HG02623 (cell line): Measurements from ENCODE around the gene ELP5.

Source experiments
- ATAC-seq: cut with Tn5 transposase; IDR thresholded peaks from one replicate; pipeline ENCODE4 v1.9.1; 2021; ENCODE audit warnings: moderate library complexity; ENCODE audit not compliant: unreplicated experiment

The ELP5 gene

DNA sequence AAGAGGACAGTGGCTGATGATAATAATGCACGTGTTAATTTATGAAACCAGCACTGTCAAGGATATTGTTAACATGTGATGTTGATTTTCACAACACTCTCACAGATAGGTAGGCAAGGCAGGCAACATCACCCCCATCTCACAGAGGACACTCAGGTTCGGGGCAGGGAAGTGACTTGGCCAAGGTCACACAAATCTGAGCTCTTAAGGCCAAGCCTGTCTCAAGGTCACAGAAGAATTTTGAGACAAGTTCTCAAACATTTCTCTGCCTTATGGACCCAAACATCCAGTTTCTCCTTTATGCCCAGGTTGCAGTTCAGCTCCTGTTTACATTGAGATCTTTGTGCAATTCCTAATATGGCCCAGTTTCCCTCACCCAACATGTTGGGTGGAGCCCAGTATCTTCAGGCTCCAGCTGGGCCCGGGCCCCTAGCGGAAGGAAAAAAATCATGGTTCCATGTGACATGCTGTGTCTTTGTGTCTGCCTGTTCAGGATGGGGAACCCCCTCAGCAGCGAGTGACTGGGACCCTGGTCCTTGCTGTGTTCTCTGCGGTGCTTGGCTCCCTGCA lies 30.8 kb downstream of the ELP5 start:
- no peak for ATAC-seq

DNA sequence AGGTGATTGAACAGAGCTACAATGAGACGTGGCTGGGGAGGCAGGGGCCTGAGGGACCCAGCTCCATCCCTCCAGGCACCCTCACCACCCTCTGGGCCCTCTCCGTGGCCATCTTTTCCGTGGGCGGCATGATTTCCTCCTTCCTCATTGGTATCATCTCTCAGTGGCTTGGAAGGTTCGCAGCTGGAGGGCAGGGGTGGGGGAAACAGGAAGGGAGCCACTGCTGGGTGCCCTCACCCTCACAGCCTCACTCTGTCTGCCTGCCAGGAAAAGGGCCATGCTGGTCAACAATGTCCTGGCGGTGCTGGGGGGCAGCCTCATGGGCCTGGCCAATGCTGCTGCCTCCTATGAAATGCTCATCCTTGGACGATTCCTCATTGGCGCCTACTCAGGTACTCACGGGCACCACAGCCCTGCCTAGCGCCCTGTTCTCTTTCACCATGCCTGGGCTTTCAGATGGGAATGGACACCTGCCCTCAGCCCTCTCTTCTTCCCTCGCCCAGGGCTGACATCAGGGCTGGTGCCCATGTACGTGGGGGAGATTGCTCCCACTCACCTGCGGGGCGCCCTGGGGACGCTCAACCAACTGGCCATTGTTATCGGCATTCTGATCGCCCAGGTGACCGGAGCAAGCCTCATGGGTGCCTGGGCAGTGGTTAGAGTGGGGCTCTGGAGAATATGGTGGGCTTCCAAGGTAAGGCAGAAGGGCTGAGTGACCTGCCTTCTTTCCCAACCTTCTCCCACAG lies 31.6 kb downstream of the ELP5 start:
- ATAC-seq, result no peak

DNA sequence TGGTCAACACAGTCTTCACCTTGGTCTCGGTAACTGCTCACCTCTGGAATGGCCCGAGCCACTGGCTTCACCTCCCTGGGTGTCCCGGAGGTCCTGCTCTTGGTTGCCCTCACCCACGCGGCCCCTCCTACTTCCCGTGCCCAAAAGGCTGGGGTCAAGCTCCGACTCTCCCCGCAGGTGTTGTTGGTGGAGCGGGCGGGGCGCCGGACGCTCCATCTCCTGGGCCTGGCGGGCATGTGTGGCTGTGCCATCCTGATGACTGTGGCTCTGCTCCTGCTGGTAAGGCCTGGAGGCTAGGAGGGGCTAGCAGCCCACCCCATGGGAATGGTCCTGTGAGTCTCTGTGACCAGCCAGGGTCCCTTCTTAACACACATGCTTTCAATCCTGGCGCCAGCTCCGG lies 32.9 kb downstream of the ELP5 start:
- no peak for ATAC-seq

DNA sequence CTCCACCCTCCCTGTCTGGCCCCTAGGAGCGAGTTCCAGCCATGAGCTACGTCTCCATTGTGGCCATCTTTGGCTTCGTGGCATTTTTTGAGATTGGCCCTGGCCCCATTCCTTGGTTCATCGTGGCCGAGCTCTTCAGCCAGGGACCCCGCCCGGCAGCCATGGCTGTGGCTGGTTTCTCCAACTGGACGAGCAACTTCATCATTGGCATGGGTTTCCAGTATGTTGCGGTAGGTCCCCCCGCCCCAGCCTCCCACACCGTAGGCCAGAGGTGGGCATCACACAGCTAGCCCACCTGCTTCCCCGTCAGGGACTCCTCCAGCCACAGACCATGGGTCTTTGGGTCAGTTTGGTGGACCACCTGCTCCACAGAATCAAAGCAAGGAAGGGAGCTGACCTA lies 33.7 kb downstream of the ELP5 start:
- ATAC-seq, result no peak

DNA sequence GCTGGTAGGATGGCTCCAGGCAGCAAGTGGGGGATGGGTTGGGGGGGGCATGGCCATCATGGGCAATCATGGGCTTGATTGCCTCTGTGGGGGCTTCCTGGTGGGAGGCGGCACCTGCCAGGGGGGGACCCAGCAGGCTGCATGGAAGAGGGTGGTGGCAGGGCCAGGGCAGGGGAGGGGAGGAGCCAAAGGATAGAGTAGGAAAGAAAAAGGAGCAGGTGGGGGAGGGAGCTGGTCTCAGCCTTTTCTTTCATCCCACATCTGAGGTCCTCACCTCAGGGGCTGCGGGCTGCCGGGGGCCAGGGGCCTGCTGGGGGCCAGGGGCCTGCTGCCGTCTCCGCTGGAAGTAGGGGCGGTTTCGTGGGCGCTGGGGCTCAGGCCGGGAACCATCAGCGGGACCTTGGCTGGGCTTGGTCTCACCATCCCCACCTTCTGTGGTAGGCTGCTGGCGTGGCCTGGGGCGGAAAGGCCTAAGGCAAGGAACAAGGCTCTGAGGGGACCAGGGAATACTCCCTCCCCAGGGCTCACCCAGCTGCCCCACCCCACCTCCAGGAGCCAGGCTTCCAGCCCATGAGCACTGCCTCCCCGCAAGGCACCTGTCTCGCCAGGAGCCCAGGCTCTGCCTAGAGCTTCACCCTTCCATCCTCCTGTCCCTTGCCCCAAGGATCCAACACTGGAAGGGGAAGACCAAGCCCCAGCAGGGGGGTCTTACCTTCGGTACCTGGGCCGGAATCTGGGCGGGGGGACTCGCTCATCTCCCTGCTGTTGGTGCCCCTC lies 37.4 kb downstream of the ELP5 start:
- ATAC-seq, result no peak

DNA sequence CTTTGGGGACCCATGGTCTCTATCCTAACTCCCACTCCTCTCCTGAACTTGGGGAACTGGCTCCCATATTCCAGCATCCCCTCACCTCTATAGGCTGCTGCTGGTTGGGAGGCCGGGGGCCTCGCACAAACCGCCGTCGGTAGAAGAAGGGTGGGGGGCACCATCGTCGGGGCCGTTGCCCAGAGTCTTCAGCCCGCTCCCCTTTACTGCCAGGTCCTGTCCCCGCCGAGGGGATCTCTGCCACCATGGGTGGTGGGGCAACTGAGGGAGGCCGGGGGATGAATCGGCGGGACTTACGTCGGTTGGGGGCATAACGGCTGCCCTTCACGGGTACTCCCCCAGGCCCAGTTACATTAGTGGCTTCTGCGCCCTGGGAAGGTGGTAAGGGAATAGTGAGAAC lies 38.2 kb downstream of the ELP5 start:
- ATAC-seq, result no peak

DNA sequence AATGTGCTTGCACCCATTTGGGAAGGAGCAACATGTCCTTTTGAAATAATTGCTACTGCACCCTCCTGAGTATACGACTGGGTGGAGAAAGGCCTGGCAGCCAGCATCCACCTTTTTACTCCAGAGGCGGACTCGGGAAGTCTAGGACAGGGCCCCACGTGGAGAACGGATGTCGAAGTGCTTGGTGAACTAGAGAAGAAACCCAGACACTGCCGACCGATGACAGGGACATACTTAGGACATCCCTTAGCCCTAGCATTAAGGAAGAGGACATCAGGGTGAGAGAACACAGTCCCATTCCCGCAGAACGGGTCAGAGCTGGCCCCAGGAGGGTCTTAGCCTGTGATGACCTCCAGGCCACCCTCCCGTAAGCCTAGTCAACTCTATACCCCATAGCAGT lies 38.7 kb downstream of the ELP5 start:
- no peak for ATAC-seq

DNA sequence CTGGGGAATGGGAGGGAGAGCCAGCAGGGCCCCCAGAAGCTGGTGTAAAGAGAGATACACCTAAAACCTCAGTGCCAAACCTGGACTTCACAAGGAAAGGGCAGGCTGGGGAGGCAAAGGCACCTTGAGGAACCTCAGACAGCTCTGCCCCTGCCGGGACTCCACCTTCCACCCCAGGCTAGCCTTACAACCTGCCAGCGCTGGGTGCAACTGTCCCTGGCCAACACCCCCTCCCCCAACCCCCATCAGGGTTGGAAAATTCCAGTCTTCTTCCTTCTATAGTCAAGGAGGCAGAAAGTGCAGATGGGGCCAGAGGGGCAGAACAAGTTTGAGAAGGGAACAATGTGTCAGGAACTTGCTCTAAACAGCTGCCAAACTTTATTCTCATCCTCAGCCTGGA lies 40.2 kb downstream of the ELP5 start:
- no peak for ATAC-seq

DNA sequence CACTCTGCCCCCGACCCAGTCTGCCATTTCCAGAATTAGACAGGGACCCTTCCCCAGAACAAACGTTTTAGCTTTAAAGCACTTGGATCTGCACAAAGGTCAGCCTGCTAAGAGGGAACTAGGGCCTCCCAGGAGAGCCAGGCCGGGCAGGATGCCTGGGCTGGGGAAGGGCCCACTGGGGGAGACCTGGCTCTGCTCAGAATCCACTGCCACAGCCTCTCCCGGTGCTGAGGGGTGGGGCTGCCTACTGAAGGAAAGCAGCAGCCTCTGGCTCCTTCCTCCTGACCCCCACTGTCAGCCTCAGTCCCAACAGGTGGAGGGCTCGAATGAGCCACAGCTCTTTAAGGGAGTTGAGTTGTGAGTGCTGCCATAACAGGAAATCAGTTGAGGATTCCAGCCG lies 40.7 kb downstream of the ELP5 start:
- ATAC-seq, result no peak

DNA sequence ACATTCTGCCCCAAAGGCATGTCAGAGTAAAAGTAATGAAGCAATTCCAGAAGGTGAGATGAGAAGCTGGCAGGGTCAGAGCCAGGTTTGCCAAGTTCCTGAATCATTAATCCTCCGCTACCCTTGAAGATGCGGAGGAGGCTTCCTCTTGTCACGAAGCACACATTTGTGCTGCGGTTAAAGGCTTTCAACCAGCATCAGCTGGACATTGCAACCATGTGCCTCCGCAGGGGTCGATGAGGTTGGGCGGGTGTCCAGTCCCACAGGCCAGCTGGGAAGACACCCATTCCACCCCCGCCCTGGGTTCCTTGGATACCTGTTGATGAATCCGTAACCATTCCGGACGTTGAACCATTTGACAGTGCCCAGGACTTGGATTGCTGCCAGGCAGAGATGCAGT lies 41.1 kb downstream of the ELP5 start:
- no peak for ATAC-seq

DNA sequence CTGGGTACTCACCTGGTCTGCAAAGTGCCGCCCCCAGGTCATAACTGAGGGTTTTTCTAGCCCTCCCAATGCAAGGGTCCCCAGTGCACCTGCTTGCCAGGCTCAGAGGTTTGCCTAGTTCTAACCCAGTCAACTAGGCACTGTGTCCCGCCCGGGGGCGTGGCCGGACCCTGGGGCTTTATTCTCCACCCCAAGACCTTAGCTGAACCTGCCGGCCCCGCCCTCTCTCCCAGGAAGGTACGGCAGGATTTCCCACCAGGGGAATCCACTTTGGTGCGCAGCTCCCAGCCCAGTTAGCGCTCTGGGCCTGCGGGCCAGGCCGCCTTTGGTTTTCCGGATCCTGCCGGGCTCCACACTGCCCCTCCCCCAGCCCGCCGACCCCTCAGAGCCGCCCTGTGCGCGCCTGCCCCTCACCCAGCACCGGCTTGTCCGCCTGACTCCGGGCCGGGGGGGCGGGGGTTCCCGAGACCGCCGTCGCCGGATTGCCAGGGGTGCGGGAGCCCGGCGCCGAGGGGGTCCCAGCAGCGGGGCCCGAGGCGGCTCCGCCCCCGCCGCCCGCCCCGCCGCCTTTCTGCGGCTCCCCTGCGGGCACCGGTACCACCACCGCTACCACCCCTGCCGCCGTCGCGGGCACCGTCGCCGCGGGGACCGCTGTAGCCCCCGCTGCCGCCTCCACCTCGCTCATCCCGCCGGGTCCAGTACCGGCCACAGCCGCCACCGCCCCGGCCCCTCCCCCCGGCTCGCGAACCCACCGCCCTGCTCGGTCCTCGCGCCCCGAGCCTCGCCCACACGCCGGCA lies 42.0 kb downstream of the ELP5 start:
- ATAC-seq, result no peak

DNA sequence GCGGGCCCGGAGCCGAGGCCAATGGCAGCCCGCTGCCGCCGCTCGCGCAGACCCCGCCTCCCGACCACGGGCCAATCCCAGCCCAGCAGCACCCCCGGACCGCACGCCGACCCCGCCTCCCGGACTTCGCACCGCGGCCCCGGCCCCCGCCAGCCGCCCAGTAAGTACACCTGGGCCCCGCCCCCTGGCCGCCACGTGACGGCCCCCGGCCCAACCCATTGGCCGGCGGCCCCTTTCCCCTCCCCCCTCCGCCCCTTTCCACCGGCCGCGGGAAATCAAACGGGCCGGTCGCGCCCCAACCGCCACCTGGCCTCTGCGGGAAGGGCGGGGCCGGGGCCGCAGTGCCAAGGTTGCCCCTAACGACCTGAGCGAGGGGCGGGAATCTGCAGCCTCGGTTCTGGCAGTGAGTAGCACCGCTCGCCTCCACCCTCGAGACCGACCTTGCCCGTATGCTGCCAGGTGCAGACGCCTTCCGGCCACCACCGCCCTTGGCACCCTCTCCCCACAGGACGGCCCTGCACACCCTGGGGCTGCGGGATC lies 42.7 kb downstream of the ELP5 start, which contains the start of gene YBX2:
Gene YBX2 (minus strand): TSS at position 26 of the 540 bp plus-strand sequence. CDS start 139 bp downstream, outside the sequence.
- ATAC-seq, result no peak

DNA sequence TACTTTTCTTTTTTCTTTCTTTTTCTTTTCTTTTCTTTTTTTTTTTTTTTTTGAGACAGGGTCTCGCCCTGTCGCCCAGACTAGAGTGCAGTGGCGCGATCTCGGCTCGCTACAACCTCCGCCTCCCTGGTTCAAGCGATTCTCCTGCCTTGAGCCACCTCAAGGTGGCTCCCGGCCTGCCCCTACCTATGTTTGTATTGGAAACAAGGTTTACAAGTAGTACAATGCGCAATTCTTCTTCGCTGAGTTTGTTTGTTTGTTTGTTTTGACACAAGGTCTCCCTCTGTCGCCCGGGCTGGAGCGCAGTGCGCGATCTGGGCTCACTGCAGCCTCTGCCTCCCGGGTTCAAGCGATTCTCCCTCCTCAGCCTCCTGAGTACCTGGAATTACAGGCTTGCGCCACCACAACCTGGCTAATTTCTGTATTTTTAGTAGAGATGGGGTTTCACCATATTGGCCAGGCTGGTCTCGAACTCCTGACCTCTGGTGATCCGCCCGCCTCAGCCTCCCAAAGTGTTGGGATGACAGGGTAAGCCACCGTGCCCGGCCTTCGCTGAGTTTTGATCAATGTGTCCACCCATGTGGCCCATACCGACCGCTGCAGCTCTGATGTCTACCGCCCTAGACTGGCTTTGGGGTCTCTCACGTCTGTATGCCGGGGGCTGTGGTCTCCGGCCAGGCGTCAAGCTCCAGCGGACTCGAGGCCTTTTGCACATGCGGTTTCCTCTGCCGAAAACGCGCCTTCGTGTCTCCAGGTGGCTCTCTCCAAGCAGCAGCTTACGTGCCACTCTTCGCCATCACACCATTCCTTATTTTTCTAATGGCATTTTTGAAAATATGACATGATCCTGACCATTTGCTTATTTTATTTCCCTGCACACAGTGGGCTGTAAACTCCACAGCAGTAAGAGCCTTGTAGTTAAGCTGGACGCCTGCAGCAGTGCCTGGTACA lies 43.5 kb downstream of the ELP5 start:
- ATAC-seq, result no peak

DNA sequence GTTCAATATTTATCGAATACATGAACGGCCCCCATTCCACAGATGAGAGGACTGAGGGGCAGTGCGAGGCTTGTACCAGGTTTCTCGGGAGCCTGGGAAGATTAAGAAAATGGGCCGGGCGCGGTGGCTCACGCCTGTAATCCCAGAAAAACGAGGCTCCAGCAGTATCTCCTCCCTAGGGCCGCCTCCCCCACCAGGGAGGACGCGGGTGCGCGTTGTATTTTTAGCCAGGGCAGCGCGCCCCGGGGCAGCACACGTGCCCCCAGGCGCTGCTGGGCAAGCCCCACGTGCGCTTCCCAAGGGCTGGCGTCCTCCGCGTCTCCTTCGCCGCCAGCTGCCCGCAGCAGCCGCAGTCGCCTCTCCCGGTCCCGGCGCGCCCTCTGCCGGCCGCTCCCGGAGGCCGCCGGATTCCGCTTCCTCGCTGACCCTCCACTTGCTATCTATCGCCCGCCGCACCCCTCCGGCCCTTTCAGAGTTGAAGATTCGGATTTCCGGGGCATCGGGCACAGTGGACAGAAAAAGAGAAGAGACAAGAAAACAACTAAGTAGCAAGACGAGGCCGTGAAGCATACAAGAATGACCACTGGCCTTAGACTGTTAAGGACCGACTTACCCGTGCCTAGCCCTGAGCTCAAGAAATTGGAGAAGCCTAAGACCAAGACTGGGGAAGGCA lies 44.3 kb downstream of the ELP5 start:
- ATAC-seq, result no peak

DNA sequence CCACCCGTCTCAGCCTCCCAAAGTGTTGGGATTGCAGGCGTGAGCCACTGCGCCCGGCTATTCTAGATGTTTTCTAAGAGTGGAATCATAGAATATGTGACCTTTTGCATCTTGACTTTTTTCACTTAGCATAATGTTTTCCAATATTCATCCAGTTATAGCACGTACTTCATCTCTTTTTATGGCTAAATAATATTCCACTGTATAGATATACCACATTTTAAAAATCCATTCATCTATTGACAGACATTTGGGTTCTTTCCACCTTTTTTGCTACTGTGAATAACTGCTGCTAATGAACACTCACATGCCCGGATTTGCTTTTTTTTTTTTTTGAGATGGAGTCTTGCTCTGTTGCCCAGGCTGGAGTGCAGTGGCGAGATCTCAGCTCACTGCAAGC lies 52.2 kb downstream of the ELP5 start:
- ATAC-seq, result no peak

DNA sequence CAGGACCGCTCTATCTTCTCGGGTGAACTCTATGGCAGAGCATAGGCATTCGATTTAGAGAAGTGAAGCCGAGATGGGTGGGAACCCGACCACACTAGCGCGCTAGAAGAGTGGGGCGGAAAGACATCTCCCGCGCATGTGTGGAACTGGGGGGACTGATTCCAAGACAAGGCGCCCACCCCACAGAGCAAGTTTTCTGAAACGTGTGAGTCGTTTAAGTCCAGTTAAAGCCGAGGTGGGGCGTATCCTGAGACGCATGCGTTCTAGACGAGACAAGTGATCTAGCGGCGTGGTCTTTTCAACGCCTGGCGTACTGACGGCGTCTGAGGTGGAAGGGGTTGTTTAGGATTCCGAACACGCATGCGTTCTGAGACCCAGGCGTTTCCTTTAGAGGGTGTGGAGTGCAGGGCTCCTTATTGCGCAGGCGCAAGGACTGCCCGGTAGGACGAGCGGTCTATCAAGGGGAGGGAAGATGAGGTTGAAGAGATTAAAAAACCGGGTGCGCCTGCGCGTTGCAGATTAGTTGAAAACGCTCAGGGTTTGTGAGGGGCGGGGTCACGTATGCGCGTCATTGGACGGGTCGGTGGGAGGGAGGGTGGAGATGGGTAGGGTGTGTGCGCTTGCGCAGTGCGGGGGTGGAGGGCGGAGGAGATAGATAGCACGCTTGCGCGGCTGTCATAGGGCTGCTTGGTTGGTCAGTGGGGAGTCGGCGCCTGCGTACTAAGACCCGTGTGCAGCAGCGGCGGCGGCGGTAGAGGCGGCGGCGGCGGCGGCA lies 55.1 kb downstream of the ELP5 start, which contains the start of gene EIF5A:
Gene EIF5A (plus strand): TSS at position 718 of the 775 bp plus-strand sequence. CDS start 2,008 bp downstream, outside the sequence.
- peak; percentile 69 for ATAC-seq

DNA sequence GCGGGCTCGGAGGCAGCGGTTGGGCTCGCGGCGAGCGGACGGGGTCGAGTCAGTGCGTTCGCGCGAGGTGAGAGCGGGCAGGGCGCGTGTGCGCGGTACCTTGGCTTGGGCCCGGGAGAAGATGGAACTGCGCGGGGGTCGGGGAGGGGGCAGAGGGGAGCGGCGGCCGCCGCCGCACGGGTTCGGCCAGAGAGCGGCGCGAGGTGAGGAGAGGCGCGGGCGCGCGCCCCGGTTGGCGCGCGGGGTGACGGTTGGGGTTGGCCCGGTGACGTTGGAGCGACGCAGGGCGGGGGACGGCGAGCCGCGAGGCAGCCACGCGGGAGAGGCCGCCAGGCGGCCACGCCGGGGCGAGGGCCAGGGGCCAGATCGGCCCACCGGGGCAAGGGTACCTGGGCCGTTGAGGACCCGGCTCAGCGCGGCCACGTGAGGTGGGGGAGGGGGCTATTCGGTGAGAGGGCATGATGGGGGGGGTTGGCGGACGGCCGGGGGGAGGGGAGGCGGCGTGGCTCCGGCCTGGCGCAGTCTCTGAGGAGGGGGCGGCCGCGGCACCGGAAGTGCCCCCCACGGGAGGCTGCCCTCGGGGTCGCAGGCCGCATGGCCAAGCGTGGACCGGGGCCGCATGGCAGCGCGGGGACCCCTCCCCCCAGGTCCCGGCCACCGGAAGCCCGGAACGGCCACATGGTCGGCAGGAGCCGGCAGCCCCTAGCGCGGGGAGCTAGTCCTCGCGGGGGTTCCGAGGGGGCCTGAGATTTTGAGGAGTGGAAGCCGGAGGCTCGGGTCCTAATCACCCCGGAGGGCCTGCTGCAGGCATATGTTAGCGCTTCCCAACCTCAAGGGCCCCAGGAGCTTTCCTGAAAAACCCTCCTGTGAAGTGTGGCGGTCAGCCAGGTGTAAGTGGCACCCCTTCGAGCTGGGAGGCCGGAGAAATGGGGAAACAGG lies 55.9 kb downstream of the ELP5 start:
- no peak for ATAC-seq
